GM21619 (cell line): ENCODE measurements around the gene LPAR5.
"Not testable (repeated sequence)": the region's sequence is repeated elsewhere in the genome, so short reads cannot be mapped to it uniquely, and the experiment has no call there.

Source experiments
- ATAC-seq: cut with Tn5 transposase; IDR thresholded peaks from one replicate; pipeline ENCODE4 v1.9.1; 2021; ENCODE audit not compliant: unreplicated experiment

LPAR5 gene

DNA sequence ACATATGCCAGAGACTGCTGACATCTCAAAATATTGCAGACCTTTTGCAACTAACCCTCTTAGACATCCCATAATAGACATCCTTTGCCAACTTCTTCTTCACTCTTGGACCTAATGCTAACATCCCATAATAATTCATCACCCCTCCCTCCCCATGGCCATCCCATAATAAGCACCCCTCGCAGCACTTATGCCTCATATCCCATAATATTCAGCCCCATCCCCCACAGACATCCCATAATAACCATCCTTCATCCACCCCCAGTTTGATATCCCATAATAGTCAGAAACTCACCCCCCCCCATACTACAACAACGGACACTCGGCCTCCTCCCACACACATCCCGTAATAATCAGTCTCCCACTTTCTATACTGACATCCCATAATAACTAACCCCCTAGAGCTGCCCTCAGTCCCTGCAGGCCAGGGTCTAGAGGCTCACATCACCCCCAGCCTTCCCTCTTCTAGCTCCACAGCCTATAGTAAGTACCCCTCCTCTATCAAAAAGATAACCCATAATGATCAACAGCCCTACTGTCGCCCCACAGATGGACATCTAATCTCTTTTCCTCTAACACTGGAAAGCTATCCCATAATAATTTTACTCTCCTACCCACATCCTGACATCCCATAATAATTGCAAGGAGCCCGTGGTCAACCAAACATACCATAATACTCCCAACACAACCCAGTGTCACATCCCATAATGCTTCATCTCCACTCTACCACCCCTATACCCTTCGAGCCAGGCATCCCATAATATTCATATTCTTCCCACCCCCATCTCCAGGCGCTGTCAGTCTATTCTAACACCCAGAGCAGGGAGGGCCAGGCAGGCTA is 27.8 kb downstream of the LPAR5 start:
- no peak for ATAC-seq

DNA sequence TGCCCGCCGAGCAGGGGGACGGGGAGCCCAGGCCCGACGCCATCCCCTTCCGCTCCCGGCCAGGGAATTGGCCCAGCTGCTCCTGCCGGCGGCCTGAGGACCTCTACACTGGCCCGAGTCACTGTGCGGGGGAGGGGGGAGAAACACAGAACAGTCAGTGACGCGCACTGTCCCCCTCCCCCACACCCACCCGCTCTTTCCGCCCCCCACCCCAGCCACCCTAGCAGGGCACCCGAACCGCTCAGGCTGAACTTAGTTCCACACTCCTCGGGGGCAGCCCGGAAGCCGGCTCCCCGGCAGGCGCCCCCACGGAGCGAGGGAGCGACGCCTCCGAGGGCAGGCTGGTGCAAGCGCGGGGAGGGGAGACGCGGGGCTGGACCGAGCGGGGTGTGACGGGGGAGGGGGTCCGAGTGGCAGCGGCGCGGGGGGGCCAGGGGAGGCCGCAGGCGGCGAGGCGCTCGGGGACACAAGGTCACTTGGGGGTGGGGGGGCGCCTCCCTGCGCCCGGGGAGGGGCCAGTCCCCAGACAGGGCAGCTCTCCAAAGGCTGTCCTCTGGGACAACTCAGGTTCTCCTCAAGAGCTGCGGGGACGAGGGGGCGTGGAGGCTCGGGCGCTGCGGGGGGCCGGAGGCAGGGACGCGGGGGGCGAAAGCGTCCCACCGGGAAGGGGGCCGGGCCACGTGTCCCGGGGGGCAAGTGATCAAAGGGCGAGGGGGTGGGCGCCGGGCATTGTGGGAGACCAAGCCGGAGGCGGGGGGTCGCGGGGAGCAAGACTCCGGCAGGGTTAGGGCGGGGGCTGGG is 29.2 kb downstream of the LPAR5 start:
- no peak for ATAC-seq

DNA sequence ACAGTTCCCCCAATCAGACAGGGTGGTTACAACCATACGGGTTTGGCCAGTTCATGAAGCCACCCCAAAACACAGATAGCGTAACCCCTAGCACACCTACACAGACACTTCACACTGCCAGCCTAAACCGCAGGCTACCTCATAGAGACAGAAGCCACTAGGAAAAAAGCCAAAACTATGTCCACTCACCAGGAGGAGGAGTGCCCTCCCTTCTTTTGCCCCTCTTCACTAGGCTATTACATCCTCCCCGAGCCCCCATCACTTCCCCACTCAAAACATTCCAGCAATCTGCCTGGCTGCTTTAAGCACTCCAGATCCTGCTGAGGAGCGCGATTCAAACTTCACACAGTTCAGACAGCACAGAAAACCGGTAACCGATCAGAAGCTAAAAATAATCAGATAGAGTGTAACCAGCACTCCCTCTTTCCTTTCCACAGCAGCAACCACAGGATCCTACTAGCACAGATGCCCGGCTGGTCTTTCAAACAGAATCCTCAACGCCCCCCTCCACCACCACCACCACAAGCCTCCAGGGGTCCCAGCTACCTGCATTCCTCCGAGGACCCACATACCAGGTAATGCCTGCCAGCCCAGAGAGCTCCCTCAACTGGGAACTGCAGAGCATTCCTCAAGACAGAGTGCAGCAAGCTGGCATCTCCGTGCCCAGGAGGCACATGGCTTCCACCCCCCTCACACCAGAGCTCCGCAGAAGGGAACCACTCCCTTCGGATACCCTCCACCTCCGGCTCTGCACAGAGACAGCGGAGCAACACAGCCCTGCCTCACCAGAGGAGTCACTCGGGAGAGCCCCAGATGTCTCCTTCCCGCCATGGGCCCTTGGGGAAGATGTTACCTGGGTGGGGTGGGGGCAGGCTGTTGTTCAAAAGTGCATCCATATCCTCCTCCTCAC is 30.1 kb downstream of the LPAR5 start:
- no peak for ATAC-seq

DNA sequence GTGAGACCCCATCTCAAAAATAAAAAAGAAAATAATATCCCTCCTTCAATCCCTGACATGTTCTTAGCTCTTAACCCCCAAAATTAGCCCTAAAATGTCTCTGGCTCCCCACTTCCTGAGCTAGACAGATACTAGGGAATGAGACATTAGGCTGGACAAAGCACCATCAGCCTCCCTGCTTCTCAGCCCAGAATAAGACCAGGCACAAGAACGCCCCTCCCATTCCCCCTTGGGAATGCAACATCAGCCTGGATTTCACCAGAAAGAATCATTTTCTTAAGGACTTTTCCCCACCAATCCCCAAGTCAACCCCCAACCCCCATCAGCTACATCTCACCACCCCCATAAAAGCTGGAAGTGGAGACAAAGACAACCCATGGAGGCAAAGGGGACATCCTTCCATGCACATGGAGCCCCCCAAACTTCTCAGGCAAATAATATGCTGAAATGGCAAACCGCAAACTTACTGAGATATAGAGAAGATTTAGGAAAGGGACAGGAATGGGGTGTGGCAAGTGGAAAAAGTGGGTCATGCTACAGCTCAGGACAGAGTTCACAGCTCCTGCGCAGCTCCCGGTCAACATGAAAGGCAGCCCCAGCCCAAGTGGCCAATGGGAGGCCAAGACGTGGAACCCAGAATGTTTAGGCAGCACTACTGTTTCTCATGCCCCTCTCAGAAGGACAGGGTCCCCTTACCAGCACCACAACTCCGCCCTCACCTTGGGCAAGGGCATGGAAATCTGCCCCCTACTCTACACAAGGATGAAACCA is 31.3 kb downstream of the LPAR5 start:
- no peak for ATAC-seq

DNA sequence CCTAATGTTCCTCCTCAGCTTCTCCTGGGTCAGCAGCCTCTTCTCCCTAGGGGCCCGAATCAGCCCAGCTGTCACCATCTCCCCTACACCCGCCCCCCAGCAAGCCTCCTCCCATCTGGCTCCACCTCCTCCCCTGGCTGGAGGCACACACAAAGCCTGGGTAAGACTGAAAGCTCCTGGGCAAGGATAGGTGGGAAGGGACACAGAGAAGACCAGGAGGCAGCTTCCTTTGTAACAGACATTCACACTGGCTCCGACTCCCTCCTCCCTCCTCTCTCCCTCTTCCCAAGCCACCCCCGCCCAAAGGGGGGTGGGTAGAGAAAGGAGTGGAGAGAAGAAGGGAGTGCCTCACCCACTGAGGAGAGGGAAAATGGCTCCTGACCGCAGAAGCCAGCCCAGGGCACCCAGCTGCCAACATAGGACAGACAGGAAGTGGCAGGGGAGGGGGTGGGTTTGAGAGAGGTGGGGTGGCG is 32.6 kb downstream of the LPAR5 start:
- ATAC-seq: no peak

DNA sequence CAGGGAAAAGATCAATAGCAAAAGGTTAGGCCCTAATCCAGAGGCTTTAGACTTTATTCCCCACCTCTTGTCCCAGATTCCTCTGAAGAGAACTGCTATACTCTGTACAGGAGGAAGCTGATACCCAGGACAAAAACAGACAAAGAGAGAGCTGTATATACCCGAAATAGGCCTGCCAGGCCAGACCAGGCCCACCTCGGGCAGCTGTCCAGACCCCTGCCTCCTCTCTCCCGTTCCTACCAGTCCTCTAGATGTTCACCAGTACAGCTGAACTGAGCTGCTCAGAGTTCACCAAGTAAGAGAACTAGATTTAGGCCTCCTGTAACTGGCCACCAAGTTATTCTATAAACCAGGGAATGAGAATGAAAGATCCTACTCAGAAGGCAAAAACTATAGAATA is 33.2 kb downstream of the LPAR5 start:
- no peak for ATAC-seq

DNA sequence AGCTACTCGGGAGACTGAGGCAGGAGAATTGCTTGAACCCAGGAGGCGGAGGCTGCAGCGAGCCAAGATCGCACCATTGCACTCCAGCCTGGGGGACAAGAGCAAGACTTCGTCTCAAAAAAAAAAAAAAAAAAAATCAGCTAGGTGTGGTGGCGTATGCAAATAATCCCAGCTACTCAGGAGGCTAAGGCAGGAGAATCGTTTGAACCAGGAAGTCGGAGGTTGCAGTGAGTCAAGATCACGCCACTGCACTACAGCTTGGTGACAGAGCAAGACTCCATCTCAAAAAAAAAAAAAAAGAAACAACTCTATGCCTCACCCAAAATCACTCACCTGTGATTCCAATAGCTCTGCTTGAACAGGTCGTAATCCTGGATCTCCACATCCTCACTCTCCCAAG is 40.1 kb downstream of the LPAR5 start:
- ATAC-seq: not testable (repeated sequence)

DNA sequence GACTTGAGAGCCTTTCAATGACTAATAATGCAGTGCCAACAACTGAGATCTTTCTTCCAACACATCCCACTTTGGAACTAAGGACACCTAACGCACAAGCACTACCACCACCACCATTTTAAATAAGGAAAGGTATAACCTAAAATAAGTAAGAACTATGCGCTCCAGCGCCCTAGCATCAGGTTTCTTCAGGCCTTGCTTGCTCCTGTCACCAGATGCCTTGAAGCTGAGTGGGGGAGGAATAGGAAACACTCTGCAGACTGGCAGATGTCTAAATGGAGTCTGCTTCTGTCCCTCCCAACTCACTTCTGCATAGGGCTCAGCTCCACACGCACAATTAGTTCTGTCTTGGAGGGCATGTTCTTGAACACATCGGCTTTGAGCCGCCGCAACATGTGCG is 43.7 kb downstream of the LPAR5 start:
- no peak for ATAC-seq

DNA sequence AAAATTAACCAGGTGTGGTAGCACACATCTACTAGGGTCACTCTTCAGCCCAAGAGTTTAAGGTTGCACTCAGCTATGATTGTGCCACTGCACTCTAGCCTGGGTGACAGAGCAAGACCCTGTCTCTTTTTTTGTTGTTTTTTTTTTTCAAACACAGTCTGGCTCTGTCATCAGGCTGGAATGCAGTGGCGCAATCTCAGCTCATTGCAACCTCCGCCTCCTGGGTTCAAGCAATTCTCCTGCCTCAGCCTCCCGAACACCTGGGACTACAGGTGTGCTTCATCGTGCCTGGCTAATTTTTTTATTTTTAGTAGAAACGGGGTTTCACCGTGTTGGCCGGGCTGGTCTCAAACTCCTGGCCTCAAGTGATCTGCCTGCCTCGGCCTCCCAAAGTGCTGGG is 49.2 kb downstream of the LPAR5 start:
- not testable (repeated sequence) for ATAC-seq

DNA sequence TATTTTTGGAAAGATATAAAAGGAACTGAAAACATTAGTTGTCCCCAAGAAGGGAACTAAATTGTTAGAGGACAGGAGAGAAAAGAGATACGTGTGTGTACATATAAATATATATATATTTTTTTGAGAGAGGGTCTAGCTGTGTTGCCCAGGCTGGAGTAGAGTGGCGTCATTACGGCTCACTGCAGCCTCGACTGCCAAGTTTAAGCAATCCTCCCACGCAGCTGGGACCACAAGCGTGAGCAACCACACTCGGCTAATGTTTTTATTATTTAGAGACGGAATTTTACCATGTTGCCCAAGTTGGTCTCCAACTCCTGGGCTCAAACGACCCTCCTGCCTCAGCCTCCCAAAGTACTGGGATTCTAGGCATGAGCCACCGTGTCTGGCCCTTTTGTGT is 51.5 kb downstream of the LPAR5 start:
- ATAC-seq: no peak

DNA sequence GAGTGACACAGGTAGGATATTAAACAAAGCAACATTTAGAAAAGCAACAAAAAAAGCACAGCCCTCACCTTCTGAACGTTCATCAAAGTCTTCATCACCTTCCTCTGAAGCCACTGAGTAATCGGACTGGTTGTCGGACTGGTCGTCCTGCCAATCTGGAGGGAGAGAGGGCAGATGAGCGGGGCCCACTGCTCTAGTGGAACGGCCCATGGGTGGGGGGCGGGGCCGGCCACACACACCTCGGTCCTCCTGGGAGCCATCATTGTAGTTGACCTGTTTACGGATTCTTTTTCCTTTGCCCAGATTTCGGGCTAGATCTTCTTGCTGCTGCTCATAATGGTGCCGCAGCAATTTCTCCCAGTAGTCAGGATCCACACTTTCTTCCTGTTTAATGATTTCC is 52.8 kb downstream of the LPAR5 start:
- ATAC-seq: no peak

DNA sequence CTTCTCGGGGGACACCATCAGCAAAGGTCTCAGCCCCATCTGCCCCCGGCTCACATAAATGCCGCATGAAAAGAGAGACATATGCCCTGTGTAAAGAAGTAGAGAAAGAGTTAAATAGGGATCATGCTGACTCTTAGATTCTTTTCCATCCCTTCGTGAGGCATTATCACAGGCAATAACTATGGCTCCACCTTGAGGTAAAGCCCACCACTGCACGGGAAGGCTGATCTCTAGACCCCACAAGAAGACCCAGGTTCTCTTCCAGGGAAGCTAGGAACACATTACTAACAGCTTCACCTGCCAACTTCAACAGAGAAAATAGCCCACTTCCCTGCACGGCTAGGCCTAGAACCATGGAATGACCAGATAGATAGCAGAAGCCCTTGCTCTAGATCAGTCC is 53.6 kb downstream of the LPAR5 start:
- ATAC-seq: no peak

DNA sequence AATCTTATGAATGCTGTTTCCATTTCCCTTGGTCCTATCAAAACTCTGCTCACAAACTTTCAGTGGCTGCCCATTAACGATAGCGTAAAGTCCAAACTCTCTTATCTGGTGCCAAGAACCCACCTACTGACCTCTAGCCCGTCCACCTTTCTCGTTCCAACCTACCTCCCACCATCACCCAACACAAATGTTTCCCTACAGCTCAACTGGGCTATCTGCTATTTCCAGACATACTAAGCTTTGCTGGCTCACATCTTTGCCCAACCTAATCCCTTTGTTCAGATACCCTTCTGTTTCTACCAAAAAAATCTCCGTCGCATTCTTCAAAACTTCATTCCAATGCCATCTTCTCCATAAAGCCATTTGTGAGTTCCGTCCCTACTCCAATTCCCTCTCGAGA is 60.1 kb downstream of the LPAR5 start:
- no peak for ATAC-seq

DNA sequence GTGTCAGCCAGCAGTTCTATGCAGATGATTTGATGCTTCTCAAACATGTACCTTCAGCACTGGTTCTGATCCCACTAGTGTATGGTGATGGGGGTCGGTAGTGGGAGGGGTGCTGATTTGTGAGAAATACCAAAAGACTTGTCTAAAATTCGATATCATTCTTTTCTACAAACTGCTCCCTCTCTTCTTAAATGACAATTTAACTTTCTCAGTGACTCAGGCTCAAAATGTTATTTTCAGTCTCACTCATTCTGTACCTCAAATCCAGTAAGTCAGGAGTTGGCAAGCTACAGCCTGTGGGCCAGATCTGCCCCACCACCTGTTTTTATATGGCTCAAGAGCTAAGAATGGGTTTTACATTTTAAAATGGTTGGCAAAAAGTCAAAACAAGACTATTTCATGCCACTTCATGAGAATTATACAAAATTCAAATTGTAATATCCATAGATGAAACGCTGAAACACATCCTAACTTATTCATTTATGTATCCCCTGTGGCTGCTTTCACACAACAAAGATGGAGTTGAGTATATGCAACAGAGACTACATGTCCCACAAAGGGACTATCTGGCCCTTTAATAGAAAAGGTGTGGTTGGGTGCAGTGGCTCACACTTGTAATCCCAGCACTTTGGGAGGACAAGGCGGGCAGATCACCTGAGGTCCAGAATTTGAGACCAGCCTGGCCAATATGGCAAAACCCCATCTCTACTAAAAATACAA is 61.0 kb downstream of the LPAR5 start:
- no peak for ATAC-seq

DNA sequence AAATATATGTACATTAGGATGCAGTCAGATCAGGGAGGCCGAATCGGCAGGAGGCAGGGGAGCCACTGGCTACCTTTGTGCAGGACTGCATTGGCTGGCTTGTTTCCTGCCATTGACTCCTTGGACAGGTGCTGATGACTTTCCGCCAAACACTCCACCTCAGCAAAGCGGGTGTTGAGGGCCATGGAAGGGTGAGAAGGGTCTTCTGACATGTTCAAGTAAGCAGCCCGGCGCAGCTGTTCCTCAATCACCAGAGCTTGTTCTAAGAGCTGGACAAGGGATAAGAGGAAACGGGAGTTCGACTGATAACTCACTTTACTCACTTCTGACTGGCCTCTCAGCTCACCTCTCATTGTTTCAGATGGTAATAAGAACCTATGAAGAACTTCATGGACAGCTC is 62.8 kb downstream of the LPAR5 start:
- no peak for ATAC-seq

DNA sequence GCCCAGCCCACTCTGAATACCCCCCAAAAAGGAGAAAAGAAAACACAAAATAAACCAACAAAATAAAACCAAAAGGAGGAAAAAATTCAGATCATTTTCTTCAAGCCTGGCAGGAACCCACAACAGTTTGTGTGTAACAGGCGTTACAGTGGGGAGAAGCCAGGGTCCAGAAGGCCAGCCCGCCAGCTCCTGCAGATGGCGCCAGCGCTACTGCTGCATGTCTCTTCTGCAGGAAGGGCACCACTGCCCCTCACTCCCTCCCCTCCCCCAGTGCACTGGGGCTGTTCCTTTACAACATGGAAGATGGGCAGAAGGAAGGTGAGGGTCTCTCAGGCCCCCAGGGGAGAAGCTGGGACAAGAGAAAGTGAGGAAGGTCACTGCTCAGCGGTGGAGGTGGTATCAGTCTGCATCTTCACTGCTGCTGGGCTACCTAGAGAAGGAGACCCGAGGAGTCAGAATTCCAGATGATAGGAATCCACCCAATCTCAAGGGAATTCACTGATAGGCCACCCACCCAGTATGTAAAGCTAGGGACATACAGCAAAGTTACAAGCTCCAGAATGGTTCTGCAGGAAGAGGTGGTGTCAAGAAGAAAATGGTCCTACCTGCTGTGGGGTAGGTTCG is 65.4 kb downstream of the LPAR5 start:
- ATAC-seq: no peak

DNA sequence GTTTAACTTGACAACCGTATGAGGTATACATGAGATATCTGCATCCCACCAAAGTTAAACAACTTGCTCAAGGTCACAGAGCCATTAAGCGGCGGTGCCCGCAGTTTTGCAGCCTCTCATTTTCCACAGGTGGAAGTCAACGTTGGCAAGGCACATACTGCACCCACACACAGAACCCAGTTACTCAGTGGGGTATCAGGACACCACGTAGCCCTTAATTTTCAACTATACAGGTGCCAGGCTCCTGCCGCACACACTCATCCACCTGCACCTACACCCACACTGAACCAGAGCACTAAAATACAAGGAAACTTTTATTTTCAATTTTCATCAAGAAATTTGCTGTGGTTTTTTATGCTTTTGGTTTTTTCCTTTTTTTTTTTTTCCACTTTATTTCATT is 66.0 kb downstream of the LPAR5 start:
- no peak for ATAC-seq

DNA sequence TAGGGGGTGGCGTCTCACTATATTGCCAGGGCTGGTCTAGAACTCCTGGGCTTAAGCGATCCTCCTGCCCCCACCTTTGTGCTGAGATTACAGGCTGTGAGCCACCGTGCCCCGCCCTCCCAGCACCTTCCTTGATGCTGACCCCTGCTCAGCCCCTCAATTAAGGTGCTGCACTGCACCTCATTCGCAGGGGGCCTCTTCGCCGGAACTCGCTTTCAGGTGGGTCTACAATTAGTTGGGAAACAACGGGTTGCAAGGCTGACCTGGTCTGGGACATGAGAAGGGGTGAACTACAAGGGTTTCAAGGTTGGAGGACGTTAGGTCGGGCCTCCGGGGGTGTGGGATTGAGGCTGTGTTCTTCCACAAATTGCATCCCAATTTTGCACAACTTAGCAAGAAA is 66.4 kb downstream of the LPAR5 start:
- ATAC-seq: no peak
